HEK293 (cell line): ENCODE data around the gene GAP43.

Source experiments
- CTCF ChIA-PET: fragments of 350-600 bp; formaldehyde crosslinking; extraction: SDS; loops from one replicate; lab custom pipeline; 2021; ENCODE audit warnings: antibody characterized with exemption; lab: Yijun Ruan, JAX
- POLR2A ChIA-PET: fragments of 300-600 bp; formaldehyde crosslinking; extraction: SDS; loops from one replicate; lab custom pipeline; 2020; ENCODE audit warnings: antibody characterized with exemption, inconsistent platforms; lab: Yijun Ruan, JAX
- H3K27ac ChIP-seq: fragments of 200-500 bp; sonication (Bioruptor generic); 2 replicates; pipeline ENCODE4 v1.5.1; 2014; ENCODE audit warnings: low read depth, low read length, control low read depth, inconsistent platforms; ENCODE audit errors: extremely low read depth
- H3K36me3 ChIP-seq, 2 experiments: fragments of 200-500 bp in 1 of 2; sonication (Bioruptor generic) in 1 of 2; 1 replicate in 1 of 2; 2 replicates in 1 of 2; pipeline ENCODE4 v1.5.1; 2014 to 2017; ENCODE audit warnings: inconsistent platforms in 2 of 2, low read length in 2 of 2; ENCODE audit not compliant: control insufficient read depth in 2 of 2, insufficient read depth in 1 of 2
- H3K4me1 ChIP-seq: fragments of 200-500 bp; sonication (Bioruptor generic); 2 replicates; pipeline ENCODE4 v1.5.1; 2014; ENCODE audit warnings: mild to moderate bottlenecking, low read length, inconsistent platforms; ENCODE audit not compliant: control insufficient read depth, insufficient read depth
- H3K4me3 ChIP-seq: 2 replicates; pipeline ENCODE4 v1.5.1; 2011; ENCODE audit warnings: low read depth, mild to moderate bottlenecking, control low read depth, low read length, moderate library complexity
- H3K9me3 ChIP-seq: fragments of 200-500 bp; sonication (Bioruptor generic); 2 replicates; pipeline ENCODE4 v1.5.1; 2014; ENCODE audit warnings: low read depth, low read length, inconsistent platforms; ENCODE audit not compliant: control insufficient read depth, insufficient read depth
- FEZF1 ChIP-seq: fragments of 450-650 bp; formaldehyde crosslinking; IDR thresholded peaks from 2 replicates; pipeline ENCODE4 v1.5.1; 2016; ENCODE audit warnings: missing biosample characterization, missing genetic modification characterization
- HOXA7 ChIP-seq: sonication (generic); formaldehyde crosslinking; IDR thresholded peaks from 2 replicates; pipeline ENCODE4 v1.8.1; 2022; ENCODE audit warnings: missing genetic modification reagents, borderline replicate concordance
- KLF10 ChIP-seq: fragments of 450-650 bp; IDR thresholded peaks from 2 replicates; pipeline ENCODE4 v1.5.1; 2018; ENCODE audit warnings: missing biosample characterization, mild to moderate bottlenecking, missing genetic modification characterization
- MYNN ChIP-seq: fragments of 450-650 bp; formaldehyde crosslinking; IDR thresholded peaks from 2 replicates; pipeline ENCODE4 v1.5.1; 2016; ENCODE audit warnings: missing biosample characterization, missing genetic modification characterization, borderline replicate concordance
- SP7 ChIP-seq: fragments of 450-650 bp; formaldehyde crosslinking; IDR thresholded peaks from 2 replicates; pipeline ENCODE4 v1.5.1; 2016; ENCODE audit warnings: missing biosample characterization, missing genetic modification characterization
- WT1 ChIP-seq: fragments of 450-650 bp; formaldehyde crosslinking; IDR thresholded peaks from 2 replicates; pipeline ENCODE4 v1.5.1; 2016; ENCODE audit warnings: missing biosample characterization, missing genetic modification characterization
- ZBTB7A ChIP-seq: fragments of 450-650 bp; formaldehyde crosslinking; IDR thresholded peaks from 2 replicates; pipeline ENCODE4 v1.5.1; 2016; ENCODE audit warnings: low read depth, missing biosample characterization, missing genetic modification characterization
- ZNF146 ChIP-seq: fragments of 450-650 bp; formaldehyde crosslinking; IDR thresholded peaks from 2 replicates; pipeline ENCODE4 v1.5.1; 2016; ENCODE audit warnings: missing biosample characterization, missing genetic modification characterization
- ZNF16 ChIP-seq: fragments of 450-650 bp; formaldehyde crosslinking; IDR thresholded peaks from 2 replicates; pipeline ENCODE4 v1.5.1; 2016; ENCODE audit warnings: low read depth, missing biosample characterization, missing genetic modification characterization
- ZNF202 ChIP-seq: fragments of 450-650 bp; formaldehyde crosslinking; IDR thresholded peaks from 2 replicates; pipeline ENCODE4 v1.5.1; 2016; ENCODE audit warnings: missing biosample characterization, missing genetic modification characterization, borderline replicate concordance
- ZNF214 ChIP-seq: fragments of 450-650 bp; formaldehyde crosslinking; IDR thresholded peaks from 2 replicates; pipeline ENCODE4 v1.5.1; 2017; ENCODE audit warnings: missing biosample characterization, mild to moderate bottlenecking, missing genetic modification characterization, borderline replicate concordance
- ZNF26 ChIP-seq: fragments of 450-650 bp; formaldehyde crosslinking; IDR thresholded peaks from 2 replicates; pipeline ENCODE4 v1.5.1; 2016; ENCODE audit warnings: missing biosample characterization, missing genetic modification characterization
- ZNF391 ChIP-seq: fragments of 450-650 bp; formaldehyde crosslinking; IDR thresholded peaks from 2 replicates; pipeline ENCODE4 v1.5.1; 2016; ENCODE audit warnings: low read depth, missing biosample characterization, missing genetic modification characterization, borderline replicate concordance
- ZNF629 ChIP-seq: fragments of 450-650 bp; formaldehyde crosslinking; IDR thresholded peaks from 2 replicates; pipeline ENCODE4 v1.5.1; 2017; ENCODE audit warnings: missing biosample characterization, missing genetic modification characterization
- ZNF707 ChIP-seq: fragments of 450-650 bp; formaldehyde crosslinking; IDR thresholded peaks from 2 replicates; pipeline ENCODE4 v1.5.1; 2016; ENCODE audit warnings: missing biosample characterization, missing genetic modification characterization
- ZSCAN30 ChIP-seq: fragments of 450-650 bp; IDR thresholded peaks from 2 replicates; pipeline ENCODE4 v1.5.1; 2018; ENCODE audit warnings: missing biosample characterization, mild to moderate bottlenecking, missing genetic modification characterization, moderate library complexity
- TF ChIP-seq, protein P1 (sequence below): fragments of 450-650 bp; formaldehyde crosslinking; IDR thresholded peaks from 2 replicates; pipeline ENCODE4 v1.5.1; 2016; ENCODE audit warnings: missing biosample characterization, missing genetic modification characterization
- TF ChIP-seq, protein P2 (sequence below): fragments of 450-650 bp; formaldehyde crosslinking; IDR thresholded peaks from 2 replicates; pipeline ENCODE4 v1.5.1; 2017; ENCODE audit warnings: missing biosample characterization, mild to moderate bottlenecking, missing genetic modification characterization, moderate library complexity
- TF ChIP-seq, protein P3 (sequence below): fragments of 450-650 bp; formaldehyde crosslinking; IDR thresholded peaks from 2 replicates; pipeline ENCODE4 v1.5.1; 2017; ENCODE audit warnings: missing biosample characterization, missing genetic modification characterization

GAP43 gene

GRCh38 chr3:115673881-115674280 is 50.6 kb downstream of the GAP43 start (continued):
- TF ChIP-seq, protein P1, sequence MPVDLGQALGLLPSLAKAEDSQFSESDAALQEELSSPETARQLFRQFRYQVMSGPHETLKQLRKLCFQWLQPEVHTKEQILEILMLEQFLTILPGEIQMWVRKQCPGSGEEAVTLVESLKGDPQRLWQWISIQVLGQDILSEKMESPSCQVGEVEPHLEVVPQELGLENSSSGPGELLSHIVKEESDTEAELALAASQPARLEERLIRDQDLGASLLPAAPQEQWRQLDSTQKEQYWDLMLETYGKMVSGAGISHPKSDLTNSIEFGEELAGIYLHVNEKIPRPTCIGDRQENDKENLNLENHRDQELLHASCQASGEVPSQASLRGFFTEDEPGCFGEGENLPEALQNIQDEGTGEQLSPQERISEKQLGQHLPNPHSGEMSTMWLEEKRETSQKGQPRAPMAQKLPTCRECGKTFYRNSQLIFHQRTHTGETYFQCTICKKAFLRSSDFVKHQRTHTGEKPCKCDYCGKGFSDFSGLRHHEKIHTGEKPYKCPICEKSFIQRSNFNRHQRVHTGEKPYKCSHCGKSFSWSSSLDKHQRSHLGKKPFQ (tag by site-specific recombination), result no peak

GRCh38 chr3:115676336-115676735 is 53.0 kb downstream of the GAP43 start:
- Histone ChIP-seq H3K36me3 (no peaks in the 10 kb centered on the region), H3K4me3 (no peak overlapping the region), H3K4me1 (no peaks in the 10 kb centered on the region), H3K9me3 (no peaks in the 10 kb centered on the region), H3K27ac (no peak overlapping the region)
- ChIA-PET POLR2A (no interaction called here), CTCF (interaction anchor here (0.7 kb wide), 1 partner anchor 862 kb away, joined by 5 read pairs; no protein-coding TSS in a partner anchor)
- TF ChIP-seq FEZF1, result no peak

GRCh38 chr3:115680803-115681345 is 57.6 kb downstream of the GAP43 start:
- Histone ChIP-seq H3K9me3 (no peaks in the 10 kb centered on the region), H3K36me3 (no peaks in the 10 kb centered on the region), H3K27ac (no peak overlapping the region), H3K4me3 (no peak overlapping the region)
- ChIA-PET POLR2A (no interaction called here), CTCF (interaction anchor here (0.6 kb wide), 1 partner anchor 66 kb away, joined by 3 read pairs; no protein-coding TSS in a partner anchor)
- no peak for TF ChIP-seq ZSCAN30 (tag by site-specific recombination)
- no peak for TF ChIP-seq ZNF146 (tag by site-specific recombination)
- no peak for TF ChIP-seq ZBTB7A
- TF ChIP-seq ZNF202 (tag by site-specific recombination), result no peak
- TF ChIP-seq, protein P1 (tag by site-specific recombination), result no peak
- TF ChIP-seq, all 188 proteins: peak for 0
- no peaks in the 10 kb centered on the region for H3K4me1 ChIP-seq

GRCh38 chr3:115681736-115682135 is 58.4 kb downstream of the GAP43 start:
- Histone ChIP-seq H3K9me3 (no peaks in the 10 kb centered on the region), H3K36me3 (no peaks in the 10 kb centered on the region), H3K27ac (no peak overlapping the region), H3K4me3 (no peak overlapping the region), H3K4me1 (no peaks in the 10 kb centered on the region)
- TF ChIP-seq, protein P2, sequence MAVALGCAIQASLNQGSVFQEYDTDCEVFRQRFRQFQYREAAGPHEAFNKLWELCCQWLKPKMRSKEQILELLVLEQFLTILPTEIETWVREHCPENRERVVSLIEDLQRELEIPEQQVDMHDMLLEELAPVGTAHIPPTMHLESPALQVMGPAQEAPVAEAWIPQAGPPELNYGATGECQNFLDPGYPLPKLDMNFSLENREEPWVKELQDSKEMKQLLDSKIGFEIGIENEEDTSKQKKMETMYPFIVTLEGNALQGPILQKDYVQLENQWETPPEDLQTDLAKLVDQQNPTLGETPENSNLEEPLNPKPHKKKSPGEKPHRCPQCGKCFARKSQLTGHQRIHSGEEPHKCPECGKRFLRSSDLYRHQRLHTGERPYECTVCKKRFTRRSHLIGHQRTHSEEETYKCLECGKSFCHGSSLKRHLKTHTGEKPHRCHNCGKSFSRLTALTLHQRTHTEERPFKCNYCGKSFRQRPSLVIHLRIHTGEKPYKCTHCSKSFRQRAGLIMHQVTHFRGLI, result no peak
- TF ChIP-seq KLF10 (tag by site-specific recombination), result no peak
- POLR2A ChIA-PET, result no interaction called here
- CTCF ChIA-PET, result no interaction called here

GRCh38 chr3:115683305-115683704 is 60.0 kb downstream of the GAP43 start:
- POLR2A ChIA-PET, result no interaction called here
- CTCF ChIA-PET, result no interaction called here
- Histone ChIP-seq H3K4me3 (no peak overlapping the region), H3K27ac (no peak overlapping the region), H3K4me1 (no peaks in the 10 kb centered on the region), H3K36me3 (no peaks in the 10 kb centered on the region), H3K9me3 (no peaks in the 10 kb centered on the region)
- TF ChIP-seq ZNF26 (no peak), ZNF629 (no peak), ZNF214 (tag by site-specific recombination) (no peak), WT1 (tag by site-specific recombination) (no peak), MYNN (tag by site-specific recombination) (no peak), HOXA7 (CRISPR knock-in tag) (no peak), SP7 (tag by site-specific recombination) (no peak), ZNF16 (tag by site-specific recombination) (no peak), ZNF707 (no peak), ZNF391 (tag by site-specific recombination) (no peak)
- TF ChIP-seq, protein P3, sequence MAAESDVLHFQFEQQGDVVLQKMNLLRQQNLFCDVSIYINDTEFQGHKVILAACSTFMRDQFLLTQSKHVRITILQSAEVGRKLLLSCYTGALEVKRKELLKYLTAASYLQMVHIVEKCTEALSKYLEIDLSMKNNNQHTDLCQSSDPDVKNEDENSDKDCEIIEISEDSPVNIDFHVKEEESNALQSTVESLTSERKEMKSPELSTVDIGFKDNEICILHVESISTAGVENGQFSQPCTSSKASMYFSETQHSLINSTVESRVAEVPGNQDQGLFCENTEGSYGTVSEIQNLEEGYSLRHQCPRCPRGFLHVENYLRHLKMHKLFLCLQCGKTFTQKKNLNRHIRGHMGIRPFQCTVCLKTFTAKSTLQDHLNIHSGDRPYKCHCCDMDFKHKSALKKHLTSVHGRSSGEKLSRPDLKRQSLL (tag by site-specific recombination), result no peak
